Stimulated activated CD4-positive, alpha-beta T cell treated with anti-CD3 and anti-CD28 coated beads, Interleukin-15, amount 100 ng/mL, for 48 hours (primary cell): ENCODE data around the gene PRAC1.
A peak's percentile ranks its signal among the peaks of the same experiment; 100 is the strongest.
"Not testable (repeated sequence)": the region's sequence is repeated elsewhere in the genome, so short reads cannot be mapped to it uniquely, and the experiment has no call there.

Experiments used
- DNase-seq, 2 donors: peaks; one replicate each; pipeline ENCODE4 v3.0.0-alpha.2; 2020; ENCODE audit warnings: low read depth in 2 of 2

Gene PRAC1

DNA sequence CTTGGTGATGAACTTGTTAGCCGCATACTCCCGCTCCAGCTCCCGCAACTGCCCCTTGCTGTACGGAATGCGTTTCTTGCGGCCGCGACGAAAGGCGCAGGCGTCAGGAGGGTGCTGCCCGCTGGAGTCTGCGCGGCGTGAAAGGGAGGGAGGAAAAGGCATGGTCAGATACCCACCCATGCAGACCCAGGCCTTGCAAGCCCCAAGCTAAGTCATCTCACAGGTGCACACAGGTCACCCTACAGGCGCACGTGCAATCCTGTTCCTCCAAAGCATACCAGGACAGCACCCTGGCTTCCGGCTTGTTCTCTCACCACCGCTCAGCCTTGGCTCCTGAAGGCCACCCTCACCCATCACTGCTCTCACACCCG, 4.6 kb upstream of the PRAC1 start:
- no peak for DNase-seq

GRCh38 chr17:48726114-48726915, 4.0 kb upstream of the PRAC1 start:
- no peak for DNase-seq

DNA sequence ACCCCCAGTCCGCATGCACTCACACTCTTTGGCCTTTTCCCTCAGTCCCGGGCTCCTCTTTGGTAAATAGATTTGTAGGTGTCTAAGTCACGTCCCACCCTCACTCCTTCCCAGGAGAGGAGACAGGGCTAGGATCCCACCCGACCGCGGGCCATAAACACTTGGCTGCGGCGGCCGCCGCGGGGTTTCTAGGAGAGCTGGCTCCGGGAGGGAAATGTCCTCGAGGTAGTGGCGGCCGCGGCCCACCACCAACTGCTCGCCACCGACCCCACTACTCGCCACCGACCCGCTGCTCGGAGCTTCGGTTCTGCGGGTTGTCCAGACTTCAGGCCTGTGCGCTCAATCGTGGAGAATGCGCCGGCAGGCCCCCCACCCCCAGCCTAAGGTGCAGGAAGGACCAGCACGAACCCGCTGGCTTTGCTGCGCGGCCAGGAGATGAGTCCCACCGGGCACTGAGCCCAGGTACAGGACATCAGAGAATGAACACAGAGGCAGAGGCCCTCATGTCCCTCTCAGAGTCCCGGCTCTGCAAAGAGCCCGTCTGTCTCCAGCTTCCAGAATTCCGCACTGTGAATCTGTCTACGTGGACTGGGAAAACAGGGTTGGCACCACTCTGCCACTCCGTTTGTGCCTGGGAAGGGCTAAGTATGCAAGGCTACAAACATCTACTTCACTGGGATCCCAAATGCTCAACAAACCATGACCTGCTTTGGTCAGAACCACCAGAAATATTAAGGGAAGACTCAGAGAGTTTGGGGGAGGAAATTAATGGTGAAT, 3.2 kb upstream of the PRAC1 start:
- no peak for DNase-seq

- DNase-seq, result no peak
Observed at GRCh38 chr17:48725004-48725287, 2.6 kb upstream of the PRAC1 start.

GRCh38 chr17:48724251-48725003, 2.1 kb upstream of the PRAC1 start:
- DNase-seq, result peak; percentile 63 to 75

GRCh38 chr17:48723423-48724250, 1.3 kb upstream of the PRAC1 start:
- no peak for DNase-seq

GRCh38 chr17:48722915-48723422, 651 bp upstream of the PRAC1 start, which contains the start of gene PRAC2:
Gene PRAC2, plus strand, starts transcription at chr17:48723185. Its CDS starts 1,226 bp downstream, at chr17:48724411.
- no peak for DNase-seq

DNA sequence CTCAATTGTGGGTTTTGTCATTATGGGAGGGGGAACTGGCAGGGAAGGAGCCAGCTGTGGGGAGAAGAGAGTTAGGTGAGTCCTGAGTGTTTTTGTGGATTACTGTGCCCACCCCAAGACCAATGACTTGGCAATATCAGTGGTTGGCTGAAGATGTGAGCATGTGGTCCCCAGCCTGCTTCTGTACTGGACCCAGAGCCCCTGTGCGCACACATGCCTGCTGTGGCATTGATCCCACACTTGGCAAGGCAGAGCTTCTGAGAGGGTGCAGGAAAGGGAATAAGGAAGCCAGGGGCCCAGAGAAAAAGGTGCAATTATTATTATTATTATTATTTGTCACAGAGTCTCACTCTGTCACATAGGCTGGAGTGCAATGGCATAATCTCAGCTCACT, 1.3 kb downstream of the PRAC1 start:
- no peak for DNase-seq

DNA sequence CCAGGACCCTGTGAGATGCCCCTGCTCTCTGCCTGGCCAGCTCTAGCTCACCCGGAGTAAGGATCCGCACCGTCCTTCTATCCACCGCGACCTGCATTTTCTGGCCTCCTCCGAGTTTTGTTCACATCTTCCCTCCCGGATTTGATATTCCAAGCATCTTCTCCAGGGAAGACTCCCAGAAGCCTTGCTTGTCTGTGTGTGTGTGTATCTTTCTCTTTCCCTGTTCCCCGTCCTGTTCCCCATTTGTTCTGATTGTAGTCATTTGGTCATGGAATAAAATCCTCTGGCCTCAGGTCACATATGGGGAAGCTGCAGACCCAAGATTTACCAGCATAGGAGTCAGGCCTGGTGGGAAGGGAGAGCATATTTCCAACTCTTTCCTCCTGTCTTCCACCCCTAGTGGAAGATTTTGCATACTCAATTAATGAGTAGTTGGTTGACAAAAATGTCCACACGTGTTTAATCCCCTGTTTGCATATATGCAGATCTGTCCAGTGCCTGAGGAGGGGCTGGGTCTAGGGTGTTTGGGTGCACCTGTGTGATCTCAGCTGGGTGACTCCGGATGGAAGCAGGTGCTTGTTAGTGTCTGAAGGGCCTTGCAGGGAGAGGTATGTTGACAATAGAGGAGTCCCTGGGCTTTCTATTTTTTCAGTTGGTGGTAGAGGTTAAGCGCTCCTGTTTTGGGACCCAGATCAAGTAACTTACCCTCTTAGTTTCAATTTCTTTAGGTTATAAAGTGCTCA, 1.9 kb downstream of the PRAC1 start:
- no peak for DNase-seq

GRCh38 chr17:48719642-48720265, 2.6 kb downstream of the PRAC1 start:
- DNase-seq, result no peak

DNA sequence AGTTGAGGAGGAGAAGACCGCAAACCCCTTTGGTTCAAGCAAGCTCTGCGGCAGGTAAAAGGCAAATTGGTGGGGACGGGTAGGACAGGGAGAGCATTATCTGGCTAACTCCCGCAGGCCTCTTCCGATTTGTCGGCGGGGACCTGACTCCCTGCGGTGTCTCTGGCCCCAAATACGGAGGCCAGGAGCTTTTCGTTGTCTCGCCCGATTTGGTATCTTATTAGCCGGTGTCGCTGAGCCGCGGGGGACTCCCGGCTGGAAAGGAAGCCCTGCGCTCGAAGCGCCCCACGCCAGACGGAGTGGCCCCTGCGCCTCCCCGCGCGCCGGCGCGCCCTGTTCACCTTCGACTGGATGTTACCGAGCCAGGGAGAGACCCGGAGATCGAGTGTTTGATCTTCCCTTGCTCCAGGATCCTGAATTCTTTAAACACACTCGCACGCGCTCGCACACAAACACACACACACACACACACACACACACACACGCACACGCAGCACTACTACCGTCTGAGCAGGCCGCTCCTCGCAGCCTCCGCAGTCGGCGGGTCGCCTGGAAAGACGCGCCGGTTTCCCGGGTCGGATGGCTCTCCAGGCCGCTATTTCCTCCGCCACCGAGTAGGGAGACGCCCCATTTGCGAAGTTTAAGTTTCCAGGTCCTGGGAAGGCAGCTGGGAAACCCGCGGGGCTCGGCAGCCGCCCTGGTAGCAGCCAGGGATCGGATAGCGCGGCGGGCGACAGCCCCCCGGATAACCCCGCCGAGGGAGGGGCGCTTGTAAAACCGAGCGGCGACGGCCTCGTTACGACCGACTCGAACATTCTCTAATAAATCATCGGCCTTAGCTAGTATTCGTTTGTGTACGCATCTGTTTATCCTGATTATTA, 3.3 kb downstream of the PRAC1 start:
- no peak for DNase-seq

- DNase-seq, result no peak
Observed at GRCh38 chr17:48718227-48718760, 4.0 kb downstream of the PRAC1 start.

DNA sequence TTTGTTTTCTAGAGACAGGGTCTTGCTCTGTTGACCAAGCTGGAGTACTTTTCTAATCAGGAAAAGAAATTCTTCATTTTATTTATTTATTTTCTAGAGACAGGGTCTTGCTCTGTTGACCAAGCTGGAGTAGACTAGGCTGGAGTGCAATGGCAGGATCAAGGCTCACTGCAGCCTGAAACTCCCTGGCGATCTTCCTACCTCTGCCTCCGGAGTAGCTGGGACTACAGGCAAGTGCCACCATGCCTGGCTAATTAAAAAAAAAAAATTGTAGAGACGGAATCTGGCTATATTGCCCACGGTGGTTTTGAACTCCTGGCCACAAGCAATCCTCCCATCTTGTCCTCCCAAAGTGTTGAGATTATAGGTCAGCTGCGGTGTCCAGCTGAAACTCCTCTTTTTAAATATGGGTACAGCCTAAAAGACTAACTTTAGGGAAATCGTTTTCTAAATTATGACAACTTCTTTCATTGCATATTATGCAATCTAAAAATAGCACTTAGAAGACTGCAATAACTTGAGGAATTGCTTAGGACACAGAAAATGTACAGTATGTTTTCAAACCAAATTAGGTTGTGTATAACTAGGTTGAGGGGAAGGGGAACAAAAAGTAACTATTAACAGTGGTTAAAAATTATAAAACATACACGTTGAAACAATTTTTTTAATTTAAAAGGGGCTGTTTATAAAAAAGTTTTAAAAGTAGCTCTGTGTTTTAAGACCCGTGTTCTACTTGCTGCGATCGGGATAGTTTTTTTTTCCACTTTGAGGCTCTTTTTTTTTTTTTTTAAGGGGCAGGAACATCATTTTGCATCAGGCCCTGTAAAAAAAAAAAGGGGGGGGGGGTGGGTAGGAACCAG, 4.7 kb downstream of the PRAC1 start:
- DNase-seq, result no peak

DNA sequence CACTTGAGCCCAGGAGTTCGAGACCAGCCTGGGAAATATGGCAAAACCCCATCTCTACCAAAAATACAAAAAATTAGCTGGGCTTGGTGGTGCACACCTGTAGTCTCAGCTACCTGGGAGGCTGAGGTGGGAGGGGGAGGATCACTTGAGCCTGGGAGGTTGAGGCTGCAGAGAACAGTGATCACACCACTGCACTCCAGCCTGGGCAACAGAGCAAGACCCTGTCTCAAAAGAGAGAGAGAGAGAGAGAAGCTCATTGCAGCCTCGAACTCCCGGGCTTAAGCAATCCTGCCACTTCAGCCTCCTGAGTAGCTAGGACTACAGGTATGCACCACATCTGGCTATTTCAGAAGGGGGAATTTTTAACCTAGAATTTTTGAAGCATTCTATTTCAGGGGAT, 5.8 kb downstream of the PRAC1 start:
- DNase-seq, result not testable (repeated sequence)

DNA sequence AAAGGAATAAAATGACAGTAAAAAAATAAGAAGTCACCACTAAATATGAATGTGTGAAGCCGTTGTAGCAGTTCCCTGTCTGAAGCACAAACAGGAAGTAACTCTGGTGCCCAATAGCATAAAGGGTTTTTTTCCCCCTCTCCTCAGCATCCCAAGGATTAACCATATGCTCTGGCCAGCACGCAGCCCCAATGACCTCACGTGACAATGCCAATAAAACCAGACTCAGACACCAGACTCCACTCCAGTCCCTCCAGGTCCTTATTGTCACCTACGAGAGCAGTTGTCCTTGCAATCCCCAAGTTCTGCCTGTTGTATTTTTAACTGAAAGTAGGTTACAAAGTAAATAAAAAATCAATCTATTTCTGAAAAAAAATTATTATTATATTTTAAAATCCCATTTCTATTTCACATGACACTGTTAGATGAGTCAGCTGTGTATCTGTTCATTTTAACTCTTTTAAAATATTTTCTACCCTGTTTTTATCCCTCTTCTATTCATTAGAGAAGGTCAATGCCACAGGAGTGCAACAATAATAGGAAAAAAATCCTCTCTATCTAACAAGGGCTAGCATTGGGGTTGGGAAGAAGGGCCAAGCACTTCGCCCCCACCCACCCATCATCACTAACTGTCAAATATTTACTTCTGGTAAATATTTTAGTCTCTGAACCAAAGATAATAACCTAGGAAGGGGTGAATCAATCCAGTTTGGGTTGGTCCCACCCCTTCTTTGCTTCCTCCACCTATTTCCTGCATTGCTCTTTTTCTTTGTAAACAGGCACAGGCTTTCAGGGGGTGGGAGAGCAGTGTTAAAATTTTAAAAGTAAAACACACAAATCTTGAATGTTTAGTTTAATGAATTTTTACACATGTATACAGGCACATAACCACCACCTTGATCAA, 6.6 kb downstream of the PRAC1 start:
- DNase-seq, result no peak

DNA sequence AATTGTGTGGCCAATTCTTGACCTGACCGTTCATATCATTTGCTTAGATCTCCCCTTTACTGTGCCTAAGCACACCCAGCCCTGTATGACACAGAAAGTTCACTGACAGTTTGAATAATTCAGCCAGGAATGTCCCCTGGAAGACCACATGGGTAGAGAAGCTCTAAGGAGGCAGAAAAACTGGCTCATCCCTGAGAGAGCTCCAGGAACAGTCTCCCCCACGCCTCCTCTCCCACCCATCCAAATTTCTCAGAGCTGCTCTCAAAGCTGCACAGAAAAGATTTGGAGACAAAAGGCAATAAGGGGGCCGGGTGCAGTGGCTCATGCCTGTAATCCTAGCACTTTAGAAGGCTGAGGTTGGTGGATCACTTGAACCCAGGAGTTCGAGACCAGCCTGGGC, 11.2 kb downstream of the PRAC1 start:
- no peak for DNase-seq
